OCI-LY3 (cell line): ENCODE measurements around the gene BPTF.
"Not testable (repeated sequence)": the region's sequence is repeated elsewhere in the genome, so short reads cannot be mapped to it uniquely, and the experiment has no call there.

Experiments used
- H2AFZ ChIP-seq: fragments of 200-600, 300-600 bp; shearing (Covaris generic); 2 replicates; pipeline ENCODE4 v1.6.0; 2014; ENCODE audit warnings: antibody characterized with exemption, low read depth, low read length
- H3K27ac ChIP-seq: fragments of 200-600, 300-600 bp; sonication (generic); 2 replicates; pipeline ENCODE4 v1.5.1; 2014; ENCODE audit warnings: mild to moderate bottlenecking, low read length, moderate library complexity, mixed read lengths
- H3K27me3 ChIP-seq: fragments of 200-600, 300-600 bp; sonication (generic); 2 replicates; pipeline ENCODE4 v1.6.1; 2014; ENCODE audit warnings: low read depth, low read length, mixed read lengths
- H3K36me3 ChIP-seq: fragments of 200-600, 300-600 bp; sonication (generic); replicated peaks from 2 replicates; pipeline ENCODE3; 2014; ENCODE audit warnings: low read depth, low read length, mixed read lengths
- H3K4me1 ChIP-seq: fragments of 300-600, 200-600 bp; sonication (generic); 2 replicates; pipeline ENCODE4 v1.6.1; 2014; ENCODE audit warnings: low read length, mixed read lengths
- H3K4me2 ChIP-seq: fragments of 200-600, 300-600 bp; sonication (generic); 2 replicates; pipeline ENCODE4 v1.6.1; 2014; ENCODE audit warnings: low read length, mixed read lengths
- H3K4me3 ChIP-seq: fragments of 300-600, 200-600 bp; sonication (generic); 2 replicates; pipeline ENCODE4 v1.5.1; 2014; ENCODE audit warnings: antibody characterized with exemption, mild to moderate bottlenecking, low read length, moderate library complexity
- H3K79me2 ChIP-seq: fragments of 300-600, 200-600 bp; shearing (Covaris generic); 2 replicates; pipeline ENCODE4 v1.6.1; 2014; ENCODE audit warnings: mild to moderate bottlenecking, low read length, mixed read lengths
- H3K9ac ChIP-seq: fragments of 300-600, 200-600 bp; shearing (Covaris generic); 2 replicates; pipeline ENCODE4 v1.6.0; 2014; ENCODE audit warnings: mild to moderate bottlenecking, low read length, moderate library complexity
- H3K9me3 ChIP-seq: fragments of 200-600, 300-600 bp; shearing (Covaris generic); 2 replicates; pipeline ENCODE4 v1.6.1; 2014; ENCODE audit warnings: low read length, mixed read lengths; ENCODE audit not compliant: insufficient read depth
- H4K20me1 ChIP-seq: fragments of 200-600, 300-600 bp; sonication (generic); 2 replicates; pipeline ENCODE4 v1.6.1; 2016; ENCODE audit warnings: low read length, mixed read lengths; ENCODE audit not compliant: insufficient read depth
- CTCF ChIP-seq: fragments of 200-600, 300-600 bp; sonication (generic); IDR thresholded peaks from 2 replicates; pipeline ENCODE4 v1.5.1; 2014; ENCODE audit warnings: antibody characterized with exemption, low read length, low read depth
- EZH2phosphoT487 ChIP-seq: fragments of 200-600 bp; shearing (Covaris generic); IDR thresholded peaks from 2 replicates; pipeline ENCODE4 v1.6.1; 2018; ENCODE audit warnings: antibody characterized with exemption, mixed run types, low read depth

The BPTF gene

GRCh38 chr17:67980456-67980855 is 155.2 kb downstream of the BPTF start:
- H3K4me3 ChIP-seq: no peak overlapping the region
- no peak overlapping the region for H3K4me2 ChIP-seq
- H2AFZ ChIP-seq: no peak overlapping the region
- TF ChIP-seq CTCF: no peak
- TF ChIP-seq EZH2phosphoT487: no peak
- H3K4me1 ChIP-seq: peaks cover 6% of the 10 kb centered on the region
- no peak overlapping the region for H3K27ac ChIP-seq
- no peak overlapping the region for H3K9ac ChIP-seq
- peaks cover 4% of the 10 kb centered on the region for H3K36me3 ChIP-seq
- H3K79me2 ChIP-seq: no peaks in the 10 kb centered on the region
- no peaks in the 10 kb centered on the region for H3K27me3 ChIP-seq
- H3K9me3 ChIP-seq: no peaks in the 10 kb centered on the region
- H4K20me1 ChIP-seq: no peaks in the 10 kb centered on the region

- H3K4me2 ChIP-seq, H3K27ac ChIP-seq: not testable (repeated sequence)
Observed at GRCh38 chr17:67980883-67981282, 155.6 kb downstream of the BPTF start.

GRCh38 chr17:67982034-67982640 is 156.8 kb downstream of the BPTF start:
- H3K36me3 ChIP-seq: no peaks in the 10 kb centered on the region
- TF ChIP-seq EZH2phosphoT487 (no peak), CTCF (no peak)
- no peak overlapping the region for H2AFZ ChIP-seq
- no peak overlapping the region for H3K4me3 ChIP-seq
- no peaks in the 10 kb centered on the region for H3K9me3 ChIP-seq
- peaks cover 6% of the 10 kb centered on the region for H3K4me1 ChIP-seq
- H3K79me2 ChIP-seq: no peaks in the 10 kb centered on the region
- no peak overlapping the region for H3K27ac ChIP-seq
- no peaks in the 10 kb centered on the region for H4K20me1 ChIP-seq
- H3K9ac ChIP-seq: no peak overlapping the region
- no peaks in the 10 kb centered on the region for H3K27me3 ChIP-seq
- no peak overlapping the region for H3K4me2 ChIP-seq

More at GRCh38 chr17:67980883-67981282, 155.6 kb downstream of the BPTF start:
- H3K4me3 ChIP-seq, H4K20me1 ChIP-seq, H2AFZ ChIP-seq, H3K36me3 ChIP-seq, H3K9me3 ChIP-seq, H3K79me2 ChIP-seq, H3K9ac ChIP-seq, H3K4me1 ChIP-seq, H3K27me3 ChIP-seq: not testable (repeated sequence)

GRCh38 chr17:67982686-67983382 is 157.5 kb downstream of the BPTF start:
- H3K27me3 ChIP-seq: no peaks in the 10 kb centered on the region
- H3K27ac ChIP-seq: no peak overlapping the region
- H3K9me3 ChIP-seq: no peaks in the 10 kb centered on the region
- TF ChIP-seq CTCF (no peak), EZH2phosphoT487 (no peak)
- no peaks in the 10 kb centered on the region for H3K36me3 ChIP-seq
- H3K4me2 ChIP-seq: no peak overlapping the region
- no peaks in the 10 kb centered on the region for H3K79me2 ChIP-seq
- no peak overlapping the region for H2AFZ ChIP-seq
- no peaks in the 10 kb centered on the region for H4K20me1 ChIP-seq
- H3K9ac ChIP-seq: no peak overlapping the region
- H3K4me3 ChIP-seq: no peak overlapping the region
- H3K4me1 ChIP-seq: peaks cover 6% of the 10 kb centered on the region
